Peyer's patch (tissue), 4 donors: ENCODE measurements around the gene NSG1. TPM values are rescaled to one million over a fixed set of nuclear protein-coding genes. Genes with fewer than 3 reads are reported as not detected.

Experiments used
- DNase-seq, 3 donors: peaks; one replicate each; pipeline ENCODE4 v3.0.0-alpha.2; 2017 to 2019
- H3K27ac ChIP-seq, 4 donors: fragments of 200-600 bp; sonication (generic); one replicate each; pipeline ENCODE4 v1.5.1; 2016 to 2019
- H3K27me3 ChIP-seq, 2 donors: fragments of 200-600 bp; sonication (generic); one replicate each; pipeline ENCODE4 v1.5.1; 2019
- H3K36me3 ChIP-seq, 3 donors: fragments of 200-600 bp; sonication (generic); one replicate each; pipeline ENCODE4 v1.5.1; 2016 to 2019
- H3K4me1 ChIP-seq, 4 donors: fragments of 200-600 bp; sonication (generic); one replicate each; pipeline ENCODE4 v1.5.1; 2016 to 2019
- H3K4me3 ChIP-seq, 4 donors: fragments of 200-600 bp; sonication (generic); 1 replicate in 3 of 4; 2 replicates in 1 of 4; pipeline ENCODE4 v1.5.1; 2016 to 2019; ENCODE audit warnings: mild to moderate bottlenecking in 1 of 4
- H3K9me3 ChIP-seq, 4 donors: fragments of 200-600 bp; sonication (generic); one replicate each; pipeline ENCODE4 v1.5.1; 2016 to 2019; ENCODE audit warnings: mild to moderate bottlenecking in 1 of 4
- CTCF ChIP-seq, 6 experiments: fragments of 450-650 bp in 4 of 6; fragments of 200-600 bp in 2 of 6; sonication (generic) in 1 of 6; IDR thresholded peaks; one replicate each; pipeline ENCODE4 v1.5.1; 2017 to 2019; ENCODE audit warnings: antibody characterized with exemption in 6 of 6, mild to moderate bottlenecking in 3 of 6, moderate library complexity in 1 of 6
- POLR2A ChIP-seq, 2 donors: fragments of 450-650 bp; IDR thresholded peaks; one replicate each; pipeline ENCODE4 v1.5.1; 2017; ENCODE audit warnings: antibody characterized with exemption in 2 of 2, mild to moderate bottlenecking in 2 of 2, moderate library complexity in 2 of 2
- total RNA-seq, 4 donors: library from RNA; depleted of rRNA; stranded (reverse); fragments of >200 nt; gene quantifications; one replicate each; pipeline ENCODE4 v1.1.0, GENCODE V29; 2016

Gene NSG1
- total RNA-seq, 4 donors from 2014 or later = 2.0 to 13.2 (median 3.7) TPM

- no peaks in the 10 kb centered on the region for H3K27me3 ChIP-seq
- H3K27ac ChIP-seq = no peak overlapping the region
- H3K9me3 ChIP-seq = no peaks in the 10 kb centered on the region
- no peaks in the 10 kb centered on the region for H3K4me1 ChIP-seq
- TF ChIP-seq POLR2A (IDR thresholded peaks at IDR 0.05) = no peak
- TF ChIP-seq CTCF (IDR thresholded peaks at IDR 0.05) = no peak
- no peak overlapping the region for H3K4me3 ChIP-seq
- DNase-seq = no peak
- H3K36me3 ChIP-seq = peaks cover 0 to 24% (median 0%) of the 10 kb centered on the region in 3 donors
These were observed 52.9 kb downstream of the NSG1 start for GRCh38 chr4:4439782-4440181.

- H3K4me3 ChIP-seq = no peak overlapping the region
- H3K4me1 ChIP-seq = no peaks in the 10 kb centered on the region
- TF ChIP-seq POLR2A (IDR thresholded peaks at IDR 0.05) (no peak), CTCF (IDR thresholded peaks at IDR 0.05) (no peak)
- H3K27me3 ChIP-seq = no peaks in the 10 kb centered on the region
- DNase-seq = no peak
- H3K36me3 ChIP-seq = peaks cover 0 to 20% (median 0%) of the 10 kb centered on the region in 3 donors
- H3K27ac ChIP-seq = no peak overlapping the region
- no peaks in the 10 kb centered on the region for H3K9me3 ChIP-seq
These were observed 53.6 kb downstream of the NSG1 start for GRCh38 chr4:4440333-4441061.

- TF ChIP-seq POLR2A (IDR thresholded peaks at IDR 0.05) = no peak
- no peak for TF ChIP-seq CTCF (IDR thresholded peaks at IDR 0.05)
- Histone ChIP-seq H3K27ac (no peak overlapping the region), H3K27me3 (no peaks in the 10 kb centered on the region), H3K4me3 (no peak overlapping the region), H3K9me3 (no peaks in the 10 kb centered on the region), H3K36me3 (no peaks in the 10 kb centered on the region), H3K4me1 (no peaks in the 10 kb centered on the region)
- no peak for DNase-seq
These were observed 56.9 kb downstream of the NSG1 start for GRCh38 chr4:4443821-4444220.

- no peak for DNase-seq
- Histone ChIP-seq H3K27ac (no peak overlapping the region), H3K27me3 (no peaks in the 10 kb centered on the region), H3K36me3 (peaks cover 0 to 1% (median 0%) of the 10 kb centered on the region in 3 donors), H3K4me3 (no peak overlapping the region), H3K9me3 (no peaks in the 10 kb centered on the region), H3K4me1 (no peaks in the 10 kb centered on the region)
- TF ChIP-seq POLR2A (IDR thresholded peaks at IDR 0.05) (no peak), CTCF (IDR thresholded peaks at IDR 0.05) (no peak)
These were observed 59.5 kb downstream of the NSG1 start for GRCh38 chr4:4446434-4446833.

- Histone ChIP-seq H3K4me3 (no peak overlapping the region), H3K4me1 (no peaks in the 10 kb centered on the region), H3K36me3 (peaks cover 0 to 86% (median 0%) of the 10 kb centered on the region in 3 donors), H3K27ac (no peak overlapping the region), H3K9me3 (no peaks in the 10 kb centered on the region), H3K27me3 (no peaks in the 10 kb centered on the region)
- no peak for DNase-seq
- no peak for TF ChIP-seq POLR2A (IDR thresholded peaks at IDR 0.05)
- TF ChIP-seq CTCF (IDR thresholded peaks at IDR 0.05) = no peak
These were observed 68.4 kb downstream of the NSG1 start for GRCh38 chr4:4455210-4455865.
